PFSK-1 (cell line): ENCODE data around the gene SSX2IP.

Experiments used
- FOXP2 ChIP-seq: optimal IDR thresholded peaks from 2 replicates; pipeline ENCODE3; 2011; ENCODE audit warnings: borderline replicate concordance, control low read depth, inconsistent platforms; ENCODE audit not compliant: insufficient read depth; ENCODE audit errors: extremely low read length, extremely low read depth
- POLR2AphosphoS5 ChIP-seq: IDR thresholded peaks from 2 replicates; pipeline ENCODE4 v1.6.1; 2012; ENCODE audit warnings: low read depth, mild to moderate bottlenecking, control low read depth, low read length, moderate library complexity
- SIN3A ChIP-seq: IDR thresholded peaks from 2 replicates; pipeline ENCODE4 v1.6.1; 2012; ENCODE audit warnings: mild to moderate bottlenecking, low read length, moderate library complexity, borderline replicate concordance; ENCODE audit not compliant: insufficient read depth
- TAF1 ChIP-seq: IDR thresholded peaks from 2 replicates; pipeline ENCODE4 v1.6.1; 2012; ENCODE audit warnings: low read length, control low read depth, borderline replicate concordance; ENCODE audit not compliant: insufficient read depth
- TF ChIP-seq, protein P1 (sequence below), 2 experiments: IDR thresholded peaks; 2 replicates each; pipeline versions ENCODE4 v1.6.1 to v1.8.0; 2011 to 2012; ENCODE audit warnings: low read depth in 2 of 2, low read length in 2 of 2, control low read depth in 1 of 2, inconsistent platforms in 1 of 2, mild to moderate bottlenecking in 1 of 2, moderate library complexity in 1 of 2; ENCODE audit not compliant: insufficient read depth in 1 of 2

SSX2IP gene

GRCh38 chr1:84689514-84690396 lies 506 bp downstream of the SSX2IP start:
- TF ChIP-seq FOXP2 (peak; percentile 13), SIN3A (no peak)

- TF ChIP-seq FOXP2 (no peak), SIN3A (no peak), POLR2AphosphoS5 (no peak)
- TF ChIP-seq, protein P1, sequence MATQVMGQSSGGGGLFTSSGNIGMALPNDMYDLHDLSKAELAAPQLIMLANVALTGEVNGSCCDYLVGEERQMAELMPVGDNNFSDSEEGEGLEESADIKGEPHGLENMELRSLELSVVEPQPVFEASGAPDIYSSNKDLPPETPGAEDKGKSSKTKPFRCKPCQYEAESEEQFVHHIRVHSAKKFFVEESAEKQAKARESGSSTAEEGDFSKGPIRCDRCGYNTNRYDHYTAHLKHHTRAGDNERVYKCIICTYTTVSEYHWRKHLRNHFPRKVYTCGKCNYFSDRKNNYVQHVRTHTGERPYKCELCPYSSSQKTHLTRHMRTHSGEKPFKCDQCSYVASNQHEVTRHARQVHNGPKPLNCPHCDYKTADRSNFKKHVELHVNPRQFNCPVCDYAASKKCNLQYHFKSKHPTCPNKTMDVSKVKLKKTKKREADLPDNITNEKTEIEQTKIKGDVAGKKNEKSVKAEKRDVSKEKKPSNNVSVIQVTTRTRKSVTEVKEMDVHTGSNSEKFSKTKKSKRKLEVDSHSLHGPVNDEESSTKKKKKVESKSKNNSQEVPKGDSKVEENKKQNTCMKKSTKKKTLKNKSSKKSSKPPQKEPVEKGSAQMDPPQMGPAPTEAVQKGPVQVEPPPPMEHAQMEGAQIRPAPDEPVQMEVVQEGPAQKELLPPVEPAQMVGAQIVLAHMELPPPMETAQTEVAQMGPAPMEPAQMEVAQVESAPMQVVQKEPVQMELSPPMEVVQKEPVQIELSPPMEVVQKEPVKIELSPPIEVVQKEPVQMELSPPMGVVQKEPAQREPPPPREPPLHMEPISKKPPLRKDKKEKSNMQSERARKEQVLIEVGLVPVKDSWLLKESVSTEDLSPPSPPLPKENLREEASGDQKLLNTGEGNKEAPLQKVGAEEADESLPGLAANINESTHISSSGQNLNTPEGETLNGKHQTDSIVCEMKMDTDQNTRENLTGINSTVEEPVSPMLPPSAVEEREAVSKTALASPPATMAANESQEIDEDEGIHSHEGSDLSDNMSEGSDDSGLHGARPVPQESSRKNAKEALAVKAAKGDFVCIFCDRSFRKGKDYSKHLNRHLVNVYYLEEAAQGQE (IDR thresholded peaks at IDR 0.05; ENCODE audit: insufficient read depth in 1 of 2, low read depth in 2 of 2, low read length in 2 of 2) = no peak
These were observed 1.7 kb downstream of the SSX2IP start for GRCh38 chr1:84688463-84689061.

DNA sequence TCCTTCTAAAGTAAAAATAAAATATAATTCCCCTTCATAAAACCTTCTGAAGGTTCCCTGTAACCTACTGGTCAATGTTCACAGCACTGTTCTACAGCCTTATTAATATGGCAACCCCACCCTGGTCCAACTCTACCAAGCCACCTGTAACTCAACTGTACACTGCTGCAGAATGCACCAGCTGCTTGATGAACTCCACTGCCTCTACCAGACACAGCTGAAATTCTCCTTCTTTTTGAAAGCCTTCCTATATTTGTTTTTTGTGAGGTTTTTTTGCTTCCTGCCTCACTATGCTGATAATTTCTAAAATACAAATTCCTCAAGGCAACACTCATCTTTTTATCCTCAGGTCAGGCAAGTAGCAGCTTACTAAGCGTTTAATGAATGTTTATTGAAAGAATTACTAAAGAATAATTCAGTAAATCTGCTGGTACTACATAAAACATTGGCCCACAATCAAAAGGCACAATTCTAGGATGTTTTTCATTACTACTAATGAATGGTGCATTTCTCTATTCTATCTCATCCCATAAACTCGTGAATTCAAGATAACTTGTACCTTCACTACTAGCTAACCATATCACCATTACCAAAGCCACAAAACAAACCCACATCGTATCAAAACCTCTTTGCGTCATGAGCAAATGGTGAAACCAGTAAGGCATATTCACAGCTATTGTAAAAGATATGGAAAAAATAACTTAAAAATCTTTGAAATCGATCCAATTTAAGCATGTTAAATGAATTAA lies 2.4 kb downstream of the SSX2IP start:
- TF ChIP-seq FOXP2 (no peak), POLR2AphosphoS5 (no peak), SIN3A (no peak), TAF1 (no peak)
- TF ChIP-seq, protein P1 (IDR thresholded peaks at IDR 0.05; ENCODE audit: insufficient read depth in 1 of 2, low read depth in 2 of 2, low read length in 2 of 2) = no peak

DNA sequence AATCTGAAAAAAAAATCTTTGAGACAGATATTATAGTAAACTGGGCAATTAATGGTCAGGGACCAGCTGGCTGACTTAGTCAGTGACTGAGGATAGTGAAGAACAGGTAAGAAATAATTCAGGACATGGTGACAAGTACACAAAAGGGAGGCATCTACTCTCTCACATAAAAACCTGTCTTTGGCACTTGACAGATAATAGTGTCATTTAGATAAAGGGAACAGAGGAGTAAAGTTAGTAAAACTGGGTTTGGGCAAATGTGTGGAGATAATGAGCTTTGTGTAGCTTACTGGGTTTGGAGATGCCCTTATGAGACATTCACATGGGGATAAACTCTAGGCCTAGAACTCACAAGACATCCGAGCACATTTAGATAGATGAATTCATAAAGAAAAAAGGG lies 4.0 kb downstream of the SSX2IP start:
- TF ChIP-seq POLR2AphosphoS5 (no peak), TAF1 (no peak), FOXP2 (no peak), SIN3A (no peak)
- TF ChIP-seq, protein P1 (IDR thresholded peaks at IDR 0.05; ENCODE audit: insufficient read depth in 1 of 2, low read depth in 2 of 2, low read length in 2 of 2) = no peak

GRCh38 chr1:84683508-84683907 lies 6.8 kb downstream of the SSX2IP start:
- TF ChIP-seq FOXP2 (no peak), TAF1 (no peak), POLR2AphosphoS5 (no peak), SIN3A (no peak)
- TF ChIP-seq, protein P1 (IDR thresholded peaks at IDR 0.05; ENCODE audit: insufficient read depth in 1 of 2, low read depth in 2 of 2, low read length in 2 of 2) = no peak
